GM19238 (cell line): ENCODE data around the gene ZBED4.

Source experiments
- DNase-seq: peaks from one replicate; pipeline ENCODE4 v3.0.0; 2011; ENCODE audit warnings: low spot score; ENCODE audit not compliant: insufficient read length

The ZBED4 gene

GRCh38 chr22:49825944-49826602 lies 27.6 kb upstream of the ZBED4 start:
- no peak for DNase-seq

GRCh38 chr22:49826603-49827270 lies 26.9 kb upstream of the ZBED4 start:
- DNase-seq: no peak

- no peak for DNase-seq
Observed at GRCh38 chr22:49827271-49827852, 26.3 kb upstream of the ZBED4 start.

- peak; percentile 71 for DNase-seq
Observed at GRCh38 chr22:49827853-49828598, 25.6 kb upstream of the ZBED4 start, which contains the start of gene BRD1. Gene BRD1, minus strand, starts transcription at chr22:49827873. Its CDS starts 3,556 bp downstream, at chr22:49824317.

GRCh38 chr22:49828599-49828965 lies 25.1 kb upstream of the ZBED4 start:
- DNase-seq: no peak

GRCh38 chr22:49829044-49829853 lies 24.4 kb upstream of the ZBED4 start:
- no peak for DNase-seq

- DNase-seq: no peak
Observed at GRCh38 chr22:49833340-49834007, 20.2 kb upstream of the ZBED4 start.

- DNase-seq: no peak
Observed at GRCh38 chr22:49838771-49839717, 14.6 kb upstream of the ZBED4 start.

GRCh38 chr22:49845241-49845640 lies 8.4 kb upstream of the ZBED4 start:
- no peak for DNase-seq

GRCh38 chr22:49845666-49846459 lies 7.8 kb upstream of the ZBED4 start:
- no peak for DNase-seq

GRCh38 chr22:49847751-49848689 lies 5.6 kb upstream of the ZBED4 start:
- DNase-seq: no peak

- DNase-seq: no peak
Observed at GRCh38 chr22:49848690-49849160, 4.9 kb upstream of the ZBED4 start.

GRCh38 chr22:49849161-49850020 lies 4.3 kb upstream of the ZBED4 start:
- no peak for DNase-seq

GRCh38 chr22:49850021-49850911 lies 3.4 kb upstream of the ZBED4 start:
- no peak for DNase-seq
